ENCODE measurements around the gene MRPS9.

The MRPS9 gene

GRCh38 chr2:105070010-105070865 is 32.4 kb downstream of the MRPS9 start:
- Mint-ChIP-seq H3K4me3 (no peak overlapping the region), H3K4me1 (peaks cover 16% of the 10 kb centered on the region), H3K27me3 (no peaks in the 10 kb centered on the region), H3K9me3 (no peaks in the 10 kb centered on the region), H3K27ac (no peak overlapping the region)
- ATAC-seq (no peak), DNase-seq (no peak)

DNA sequence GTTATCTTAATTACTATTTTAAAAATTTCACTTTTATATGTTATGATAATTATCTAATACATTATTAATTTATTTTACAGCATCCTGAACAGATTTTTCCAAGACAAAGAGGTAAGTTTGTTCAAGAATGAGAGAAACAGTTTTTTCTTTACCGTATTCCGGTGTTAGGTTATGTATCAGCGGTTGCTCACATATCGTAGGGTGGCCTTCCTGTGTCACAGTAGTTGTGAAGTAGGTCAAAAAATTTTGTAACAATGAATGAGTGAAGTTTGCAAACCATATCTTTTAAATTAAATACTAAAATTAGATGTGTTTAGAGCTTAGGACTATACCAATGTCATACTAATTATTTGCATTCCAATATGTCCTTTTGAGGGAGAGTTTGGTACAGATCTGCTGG is 33.5 kb downstream of the MRPS9 start:
- H3K4me3 Mint-ChIP-seq, result no peak overlapping the region
- ATAC-seq (no peak), DNase-seq (no peak)
- H3K27ac Mint-ChIP-seq, result no peak overlapping the region
- no peaks in the 10 kb centered on the region for H3K9me3 Mint-ChIP-seq
- peaks cover 16% of the 10 kb centered on the region for H3K4me1 Mint-ChIP-seq
- no peaks in the 10 kb centered on the region for H3K27me3 Mint-ChIP-seq

DNA sequence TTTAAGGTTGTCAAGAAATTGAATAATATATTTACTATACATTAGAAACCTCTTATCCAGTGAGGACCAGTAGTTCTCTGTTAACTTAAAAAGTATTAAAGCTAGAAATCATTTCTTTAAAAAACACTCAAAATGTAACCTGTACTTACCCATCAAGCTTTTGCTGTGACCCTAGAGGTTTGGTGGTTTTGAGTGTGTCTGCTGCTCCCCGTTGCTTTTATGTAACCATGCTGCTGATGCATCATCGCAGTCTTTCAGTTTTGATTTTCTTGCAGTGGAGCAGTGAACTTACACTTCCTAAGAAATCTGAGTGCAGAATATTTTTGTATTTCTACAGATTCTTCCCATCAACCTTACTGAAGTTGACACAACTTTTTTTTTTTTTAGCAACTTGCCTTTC is 34.2 kb downstream of the MRPS9 start:
- ATAC-seq, result peak; percentile 91
- no peaks in the 10 kb centered on the region for H3K9me3 Mint-ChIP-seq
- H3K27me3 Mint-ChIP-seq, result no peaks in the 10 kb centered on the region
- H3K4me3 Mint-ChIP-seq, result no peak overlapping the region
- H3K4me1 Mint-ChIP-seq, result peaks cover 16% of the 10 kb centered on the region
- DNase-seq, result peak; percentile 11 to 39
- no peak overlapping the region for H3K27ac Mint-ChIP-seq

- no peak overlapping the region for H3K27ac Mint-ChIP-seq
- DNase-seq, result no peak
- no peaks in the 10 kb centered on the region for H3K9me3 Mint-ChIP-seq
- ATAC-seq, result no peak
- H3K4me3 Mint-ChIP-seq, result no peak overlapping the region
- H3K27me3 Mint-ChIP-seq, result no peaks in the 10 kb centered on the region
- peaks cover 10% of the 10 kb centered on the region for H3K4me1 Mint-ChIP-seq
These were observed 35.7 kb downstream of the MRPS9 start for GRCh38 chr2:105073591-105073990.

GRCh38 chr2:105076121-105076520 is 38.3 kb downstream of the MRPS9 start:
- no peak for ATAC-seq

DNA sequence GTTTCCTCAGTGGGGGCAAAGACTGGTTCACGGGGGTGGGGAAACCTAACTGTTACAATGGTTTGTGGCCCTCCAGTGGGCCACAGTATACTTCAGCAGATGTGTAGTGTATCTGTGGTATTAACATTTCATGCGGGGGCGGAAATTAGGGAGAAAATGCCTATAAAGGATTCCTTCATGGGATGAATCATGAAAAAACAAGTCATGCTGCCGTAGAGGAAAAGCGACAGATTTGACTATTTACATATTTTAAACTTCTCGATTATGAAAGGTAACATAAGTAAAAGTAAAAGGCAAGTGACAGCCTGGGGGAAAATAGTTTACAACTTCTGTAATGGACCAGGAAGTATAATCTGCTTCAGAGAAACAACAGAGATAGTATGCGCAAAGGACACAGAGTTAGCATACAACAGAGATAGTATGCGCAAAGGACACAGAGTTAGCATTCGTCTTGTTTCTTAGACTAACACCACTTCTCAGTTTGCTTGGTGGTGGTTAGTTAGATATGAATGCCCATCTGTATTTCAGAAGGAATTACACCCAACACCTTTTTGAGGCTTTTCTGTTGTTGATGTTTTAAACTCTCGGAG is 41.1 kb downstream of the MRPS9 start:
- peak overlapping the region in 1 of 2 donors; percentile 74 for H3K27ac Mint-ChIP-seq
- H3K4me1 Mint-ChIP-seq, result no peaks in the 10 kb centered on the region
- H3K4me3 Mint-ChIP-seq, result no peak overlapping the region
- ATAC-seq (no peak), DNase-seq (no peak)
- no peaks in the 10 kb centered on the region for H3K9me3 Mint-ChIP-seq
- no peaks in the 10 kb centered on the region for H3K27me3 Mint-ChIP-seq

More at GRCh38 chr2:105076121-105076520, 38.3 kb downstream of the MRPS9 start:
- no peaks in the 10 kb centered on the region for H3K9me3 Mint-ChIP-seq
- no peaks in the 10 kb centered on the region for H3K27me3 Mint-ChIP-seq
- H3K27ac Mint-ChIP-seq, result no peak overlapping the region
- no peak overlapping the region for H3K4me3 Mint-ChIP-seq
- H3K4me1 Mint-ChIP-seq, result peaks cover 4% of the 10 kb centered on the region
- no peak for DNase-seq

DNA sequence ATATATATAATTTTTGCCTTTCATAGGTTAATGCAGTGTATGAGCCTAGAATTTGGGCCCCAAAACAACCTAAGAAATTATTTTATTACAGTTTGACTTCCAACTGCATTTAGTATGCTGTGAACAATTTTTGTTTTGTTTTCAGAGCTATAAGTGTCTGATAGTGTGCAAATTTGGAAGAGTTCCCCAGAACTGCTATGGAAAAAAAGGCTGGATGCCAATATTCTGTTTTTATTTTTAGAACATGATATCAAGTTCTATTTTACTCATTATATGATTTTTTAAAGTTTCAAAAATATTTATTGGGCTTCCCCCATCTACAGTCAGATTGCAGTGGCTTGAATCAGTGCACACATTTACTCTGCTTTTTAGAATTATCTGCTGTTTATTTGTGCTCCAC is 42.6 kb downstream of the MRPS9 start:
- no peak for DNase-seq

GRCh38 chr2:105081006-105081601 is 43.2 kb downstream of the MRPS9 start:
- H3K4me3 Mint-ChIP-seq, result no peak overlapping the region
- DNase-seq, result no peak

More for the DNA sequence above, 42.6 kb downstream of the MRPS9 start:
- no peaks in the 10 kb centered on the region for H3K27me3 Mint-ChIP-seq
- no peak overlapping the region for H3K27ac Mint-ChIP-seq
- H3K9me3 Mint-ChIP-seq, result no peaks in the 10 kb centered on the region
- H3K4me1 Mint-ChIP-seq, result no peaks in the 10 kb centered on the region
- no peak for ATAC-seq
- H3K4me3 Mint-ChIP-seq, result no peak overlapping the region

DNA sequence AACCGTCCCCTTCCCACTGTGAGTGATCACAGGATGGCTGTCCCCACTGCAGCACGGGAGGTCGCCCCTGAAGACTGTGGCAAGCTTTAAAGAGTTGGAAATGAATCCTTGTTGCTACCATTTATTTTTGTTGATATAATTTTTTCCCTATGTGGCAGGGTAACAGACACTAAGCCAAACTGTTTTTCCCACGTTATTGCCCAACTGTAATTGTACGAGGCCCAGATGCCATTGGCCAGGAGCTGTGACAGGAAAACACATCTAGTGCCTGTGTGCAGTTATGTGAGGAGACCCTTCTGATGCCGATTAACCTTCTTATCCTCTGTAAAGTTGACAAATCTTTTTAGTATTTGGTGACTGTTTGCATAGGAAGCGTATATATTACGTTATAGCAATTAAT is 44.2 kb downstream of the MRPS9 start:
- H3K4me1 Mint-ChIP-seq, result peaks cover 6% of the 10 kb centered on the region
- H3K4me3 Mint-ChIP-seq, result no peak overlapping the region
- ATAC-seq (no peak), DNase-seq (no peak)
- H3K9me3 Mint-ChIP-seq, result no peaks in the 10 kb centered on the region
- H3K27me3 Mint-ChIP-seq, result no peaks in the 10 kb centered on the region
- no peak overlapping the region for H3K27ac Mint-ChIP-seq

More at GRCh38 chr2:105081006-105081601, 43.2 kb downstream of the MRPS9 start:
- ATAC-seq, result no peak
- Mint-ChIP-seq H3K4me1 (no peaks in the 10 kb centered on the region), H3K27ac (no peak overlapping the region), H3K9me3 (no peaks in the 10 kb centered on the region), H3K27me3 (no peaks in the 10 kb centered on the region)

DNA sequence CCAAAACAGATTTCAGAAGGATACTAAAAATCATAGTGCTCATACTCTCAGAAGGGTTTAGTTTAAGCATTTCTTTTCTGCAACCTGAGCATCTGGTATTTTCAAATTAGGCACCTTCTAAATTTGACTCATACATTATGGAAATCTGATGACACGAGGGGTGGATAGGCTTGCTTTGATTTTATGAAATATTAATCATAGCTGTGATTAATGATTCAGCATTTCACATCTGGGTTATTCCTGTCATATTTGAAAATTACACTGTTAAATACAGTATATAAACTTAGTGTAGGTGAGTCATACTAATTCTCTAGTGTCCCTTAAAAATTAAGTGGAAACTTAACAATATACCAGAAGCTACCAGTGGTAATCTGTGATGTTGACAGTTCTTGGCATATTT is 47.7 kb downstream of the MRPS9 start:
- ATAC-seq, result no peak
- DNase-seq, result no peak
- H3K27me3 Mint-ChIP-seq, result no peaks in the 10 kb centered on the region
- H3K4me3 Mint-ChIP-seq, result no peak overlapping the region
- no peaks in the 10 kb centered on the region for H3K9me3 Mint-ChIP-seq
- peaks cover 6% of the 10 kb centered on the region for H3K4me1 Mint-ChIP-seq
- no peak overlapping the region for H3K27ac Mint-ChIP-seq

- H3K9me3 Mint-ChIP-seq, result no peaks in the 10 kb centered on the region
- H3K4me1 Mint-ChIP-seq, result peaks cover 6% of the 10 kb centered on the region
- no peaks in the 10 kb centered on the region for H3K27me3 Mint-ChIP-seq
- DNase-seq (no peak), ATAC-seq (no peak)
- H3K4me3 Mint-ChIP-seq, result no peak overlapping the region
- H3K27ac Mint-ChIP-seq, result no peak overlapping the region
These were observed 49.4 kb downstream of the MRPS9 start for GRCh38 chr2:105087273-105087672.

DNA sequence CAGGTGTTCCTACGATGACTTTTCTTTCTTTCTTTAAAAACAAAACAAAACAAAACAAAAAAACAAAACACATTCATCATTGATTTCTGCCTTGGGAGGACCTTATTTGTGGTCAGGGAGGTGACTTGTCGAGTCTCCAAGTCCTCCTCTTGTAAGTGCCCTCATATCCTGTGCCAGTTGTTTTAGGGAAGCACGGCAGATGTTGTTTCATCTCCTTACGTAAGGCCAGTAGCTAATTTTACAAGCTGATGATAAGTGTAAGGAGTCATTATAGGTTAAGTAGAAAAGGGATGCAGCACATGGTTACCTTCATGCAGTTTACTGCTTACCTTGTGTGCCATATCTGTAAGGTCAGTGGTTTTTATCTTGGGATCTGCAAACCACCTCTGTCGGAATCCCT is 52.2 kb downstream of the MRPS9 start:
- no peak overlapping the region for H3K27ac Mint-ChIP-seq
- H3K9me3 Mint-ChIP-seq, result no peaks in the 10 kb centered on the region
- H3K4me1 Mint-ChIP-seq, result peaks cover 6% of the 10 kb centered on the region
- no peak overlapping the region for H3K4me3 Mint-ChIP-seq
- no peak for DNase-seq
- ATAC-seq, result no peak
- H3K27me3 Mint-ChIP-seq, result no peaks in the 10 kb centered on the region

DNA sequence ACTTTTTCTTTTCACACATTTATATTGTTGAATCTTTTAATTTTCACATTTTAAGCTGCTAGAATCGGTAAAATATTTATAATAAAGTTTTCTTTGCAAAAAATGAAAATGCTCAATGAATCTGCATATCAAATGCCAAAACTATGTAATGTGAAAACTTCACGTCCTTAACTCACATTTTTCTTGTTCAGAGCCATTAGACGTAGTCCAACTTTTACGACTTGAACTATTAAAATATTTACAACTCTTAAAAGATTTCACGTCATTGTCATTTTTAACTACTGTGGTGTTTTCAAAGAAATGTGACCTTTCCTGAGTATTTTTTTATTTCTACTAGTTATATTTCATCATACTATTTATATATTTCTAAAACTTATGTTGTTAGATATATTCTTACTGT is 54.9 kb downstream of the MRPS9 start:
- Mint-ChIP-seq H3K4me1 (no peaks in the 10 kb centered on the region), H3K27ac (no peak overlapping the region), H3K27me3 (no peaks in the 10 kb centered on the region), H3K4me3 (no peak overlapping the region), H3K9me3 (no peaks in the 10 kb centered on the region)
- ATAC-seq (no peak), DNase-seq (no peak)

GRCh38 chr2:105099153-105099552 is 61.3 kb downstream of the MRPS9 start:
- Mint-ChIP-seq H3K4me1 (no peaks in the 10 kb centered on the region), H3K4me3 (no peak overlapping the region), H3K9me3 (no peaks in the 10 kb centered on the region), H3K27me3 (no peaks in the 10 kb centered on the region), H3K27ac (no peak overlapping the region)
- ATAC-seq (no peak), DNase-seq (no peak)

- Mint-ChIP-seq H3K27ac (no peak overlapping the region), H3K27me3 (no peaks in the 10 kb centered on the region), H3K4me1 (no peaks in the 10 kb centered on the region), H3K9me3 (no peaks in the 10 kb centered on the region), H3K4me3 (no peak overlapping the region)
- ATAC-seq (no peak), DNase-seq (no peak)
These were observed 62.4 kb downstream of the MRPS9 start for GRCh38 chr2:105100046-105100840.
